GM19240 (cell line): ENCODE data around the gene TAF4B.
"Not testable (repeated sequence)": the region's sequence is repeated elsewhere in the genome, so short reads cannot be mapped to it uniquely, and the experiment has no call there.

ENCODE experiments used
- DNase-seq: peaks from one replicate; pipeline ENCODE4 v3.0.0; 2011; ENCODE audit warnings: low spot score; ENCODE audit not compliant: insufficient read length

The TAF4B gene

DNA sequence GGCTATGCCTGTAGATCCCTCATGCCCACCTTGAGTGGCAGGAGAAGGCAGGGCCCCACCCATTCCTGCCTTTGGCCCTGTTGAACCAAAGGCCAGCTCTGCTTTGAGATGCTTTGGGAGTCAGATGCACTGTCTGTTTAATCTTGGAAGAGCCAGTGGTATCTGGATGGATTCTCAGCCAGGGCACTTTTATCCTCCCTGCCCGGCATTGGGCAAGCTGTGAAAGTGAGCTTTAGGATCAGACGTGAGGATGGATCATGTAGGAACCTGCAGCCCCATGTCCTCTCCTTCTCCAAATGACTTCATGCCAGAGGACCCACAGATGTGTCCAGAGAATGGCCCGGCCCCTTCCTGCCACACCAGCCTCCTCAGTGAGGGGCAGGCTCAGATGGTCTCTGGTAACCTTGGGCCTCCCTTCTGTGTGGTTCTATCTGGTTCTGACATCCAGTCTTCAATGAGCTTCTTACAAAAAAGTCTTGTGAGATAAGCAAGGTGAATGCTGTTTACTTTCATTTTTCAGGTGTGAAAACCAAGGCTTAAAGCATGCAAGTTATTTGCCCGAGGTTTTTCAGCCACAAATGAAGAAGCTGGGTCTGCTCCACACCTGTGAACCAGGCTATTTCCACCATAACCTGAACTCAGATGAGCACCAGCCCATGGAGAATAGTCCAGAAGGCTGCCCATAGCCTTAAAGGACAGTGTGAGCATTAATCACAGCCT lies 198.3 kb downstream of the TAF4B start:
- no peak for DNase-seq

DNA sequence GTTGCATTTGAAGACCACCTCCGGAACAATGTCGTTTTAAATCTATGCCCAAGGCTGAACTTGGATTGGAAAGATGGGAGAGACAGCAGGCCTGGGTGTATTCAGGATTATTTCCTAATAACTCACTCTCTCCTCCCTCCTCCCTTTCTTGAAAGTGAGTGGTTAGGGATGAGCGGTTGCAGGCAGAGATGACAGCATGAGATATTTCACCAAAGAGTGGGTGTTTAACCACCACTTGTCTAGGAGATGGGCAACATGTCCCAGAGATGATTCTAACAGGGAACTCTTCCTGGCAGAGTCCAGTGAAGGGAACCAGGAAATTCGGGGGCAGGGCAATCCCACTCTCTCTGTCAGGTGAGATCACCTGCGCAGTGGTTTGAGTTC lies 198.9 kb downstream of the TAF4B start:
- no peak for DNase-seq

DNA sequence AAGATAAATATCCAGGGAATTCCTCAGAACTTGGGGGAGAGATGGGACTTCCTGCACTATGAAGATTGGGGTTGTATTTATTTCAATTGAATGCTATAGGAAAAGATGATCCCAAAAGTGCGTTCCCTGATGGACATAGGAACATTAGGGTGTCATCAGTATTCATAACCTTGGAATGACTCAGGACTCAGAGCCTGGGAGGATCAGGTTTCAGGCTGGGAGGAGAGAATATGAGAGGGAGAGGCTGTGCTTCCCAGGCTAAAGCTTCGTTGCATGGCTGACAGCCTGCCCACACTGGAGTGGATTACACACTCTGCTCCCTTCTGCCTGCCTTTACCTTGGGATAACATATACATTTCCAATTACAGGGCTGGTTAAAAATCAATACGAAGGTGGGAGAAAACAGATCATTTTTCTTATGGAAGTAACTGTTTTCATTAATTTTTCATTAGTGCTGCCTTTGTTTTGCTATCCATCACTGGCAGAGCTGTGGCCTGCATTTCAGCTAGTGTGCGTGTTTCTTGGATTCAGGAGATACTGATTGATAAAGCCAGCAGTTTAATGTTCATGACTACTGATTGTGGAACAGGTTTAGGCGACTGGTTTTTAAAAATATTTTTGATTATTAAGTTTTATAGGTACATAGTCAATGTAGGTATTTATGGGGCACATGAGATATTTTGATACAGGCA lies 203.4 kb downstream of the TAF4B start:
- no peak for DNase-seq

DNA sequence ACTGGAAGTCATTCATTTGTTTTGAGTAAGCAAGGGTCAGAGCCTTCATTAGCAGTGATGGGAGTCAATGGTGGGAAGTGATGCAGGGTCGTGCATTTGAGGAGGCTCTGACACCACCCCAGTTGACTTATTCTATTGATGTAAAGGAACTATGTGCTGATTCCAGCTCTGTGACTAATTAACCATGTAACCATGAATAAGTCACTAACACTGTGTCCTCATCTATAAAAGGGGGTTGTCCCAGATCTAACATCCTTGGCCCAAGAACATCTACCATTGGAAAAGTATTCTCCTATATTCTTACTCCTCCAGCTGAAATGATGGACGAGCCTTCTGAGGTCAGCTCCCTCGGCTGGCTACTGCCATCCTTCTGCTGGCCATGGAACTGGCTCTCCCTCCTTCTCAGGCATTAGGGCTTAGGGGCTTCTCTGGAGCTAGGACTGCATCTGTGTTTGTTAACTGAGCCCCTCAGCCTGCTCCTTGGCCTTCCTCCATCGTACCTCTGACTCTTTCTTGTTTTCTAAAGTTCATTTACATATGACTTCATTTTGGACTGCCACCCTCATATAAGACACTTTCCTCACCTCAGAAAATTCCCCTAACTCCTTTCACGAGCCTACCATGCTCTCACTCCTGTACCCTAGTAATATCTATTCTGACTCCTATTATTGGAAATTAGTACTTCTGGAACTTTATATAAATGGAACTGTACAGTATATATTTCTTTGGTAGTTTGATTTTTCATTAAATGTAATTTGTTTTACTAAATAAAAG lies 206.6 kb downstream of the TAF4B start:
- DNase-seq = no peak

DNA sequence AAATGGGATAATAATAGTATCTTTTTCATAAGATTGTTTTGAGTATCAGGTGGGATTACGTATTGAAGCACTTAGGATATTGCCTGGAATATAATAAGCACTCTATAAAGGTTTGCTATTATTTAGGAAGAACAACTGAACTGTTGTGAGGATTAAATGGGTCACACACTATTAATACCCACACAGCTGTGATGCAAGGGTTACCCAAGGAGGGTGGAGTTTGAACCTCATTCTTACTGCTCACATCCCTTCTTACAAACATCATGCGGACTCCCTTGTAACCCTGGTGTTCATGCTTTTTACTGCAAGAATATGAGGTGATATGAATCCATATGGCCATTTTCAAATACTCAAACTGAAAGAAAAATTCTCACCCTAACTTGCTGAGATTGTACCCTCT lies 208.6 kb downstream of the TAF4B start:
- no peak for DNase-seq

DNA sequence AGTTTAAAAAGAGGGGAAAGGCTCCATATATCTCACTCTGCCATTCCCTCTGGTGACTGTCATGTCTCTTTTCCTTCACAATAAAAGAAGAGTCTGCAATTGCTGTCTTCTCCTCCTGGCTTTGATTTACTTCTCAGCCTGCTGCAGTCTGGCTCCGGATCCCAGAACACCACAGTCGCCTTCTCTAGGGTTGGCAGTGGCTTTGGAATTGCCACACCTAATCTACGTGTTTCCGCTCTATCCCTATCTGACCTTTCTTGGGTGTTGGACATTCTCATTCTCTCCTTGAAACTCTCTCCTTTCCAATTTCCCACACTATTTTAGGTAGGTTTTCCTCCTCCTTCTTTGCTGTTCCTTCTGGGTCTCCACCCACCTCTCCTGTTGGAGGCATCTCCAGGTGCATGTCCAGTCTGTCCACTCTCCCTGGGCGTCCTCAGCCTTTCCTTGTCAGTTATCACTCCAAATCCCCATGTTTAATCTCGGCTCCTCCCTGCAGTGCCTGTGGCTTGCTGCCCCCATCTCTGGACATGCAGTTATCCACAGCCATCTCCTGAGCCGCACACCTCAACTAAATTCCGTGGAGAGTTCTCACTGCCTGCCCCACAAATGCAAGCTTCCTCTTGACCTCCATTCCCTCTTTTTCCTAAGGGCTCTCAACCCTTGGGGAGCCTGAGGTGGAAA lies 209.3 kb downstream of the TAF4B start:
- no peak for DNase-seq

DNA sequence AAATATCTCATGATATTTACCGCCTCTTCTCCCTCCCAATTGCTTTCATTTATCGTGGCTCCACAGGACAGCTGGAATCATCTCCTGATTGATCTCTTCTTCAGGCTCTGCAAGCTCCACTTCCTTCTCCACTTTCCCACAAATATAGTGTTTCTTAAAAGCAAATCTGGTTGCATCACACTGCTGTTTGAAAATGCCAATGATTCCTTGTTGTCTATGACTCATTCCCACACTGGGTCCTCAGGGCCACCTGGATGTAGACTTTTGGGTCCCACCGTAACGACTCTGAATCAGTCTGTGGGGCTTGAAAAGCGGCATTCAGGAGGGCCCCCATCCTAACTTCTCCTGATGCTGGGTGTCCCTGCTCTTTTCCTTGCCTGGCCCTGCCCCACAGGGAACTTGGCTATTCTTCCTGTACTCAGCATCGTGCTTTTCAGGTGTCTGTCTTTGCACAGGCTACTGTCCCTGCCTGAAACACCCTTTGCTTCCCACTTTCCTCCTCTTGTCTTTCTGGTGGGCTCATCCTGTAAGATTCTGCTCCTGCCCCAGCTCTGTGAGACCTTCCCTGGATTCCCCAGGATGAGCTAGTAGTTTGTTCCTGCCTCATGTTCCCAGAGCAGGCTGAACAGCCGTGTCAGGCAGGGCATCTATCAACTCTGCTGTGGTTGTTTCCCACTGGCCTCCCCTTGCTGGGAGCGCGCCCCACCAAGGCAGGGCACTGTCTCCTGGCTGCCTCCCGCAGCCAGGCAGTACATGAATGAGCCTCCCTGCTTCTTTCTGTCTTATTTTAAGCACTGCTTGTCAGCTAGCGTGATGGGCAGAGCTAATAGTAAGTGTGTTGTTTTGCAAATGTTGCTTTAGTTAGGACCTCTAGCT lies 210.2 kb downstream of the TAF4B start:
- DNase-seq = no peak

DNA sequence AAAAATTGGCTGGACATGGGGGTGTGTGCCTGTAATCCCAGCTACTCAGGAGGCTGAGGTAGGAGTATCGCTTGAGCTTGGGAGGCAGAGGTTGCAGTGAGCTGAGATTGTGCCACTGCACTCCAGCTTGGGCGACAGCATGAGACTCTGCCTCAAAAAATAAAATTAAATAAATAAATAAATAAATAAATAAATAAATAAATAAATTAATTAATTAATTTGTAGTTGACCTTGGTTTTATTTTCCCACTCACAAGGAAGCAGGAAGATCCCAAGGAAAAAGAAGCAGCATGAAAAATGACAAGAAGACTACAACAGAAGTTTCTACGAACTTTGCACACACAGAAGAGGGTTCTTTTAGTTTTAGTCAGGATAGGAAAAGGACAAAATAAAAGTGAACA lies 211.4 kb downstream of the TAF4B start:
- not testable (repeated sequence) for DNase-seq

DNA sequence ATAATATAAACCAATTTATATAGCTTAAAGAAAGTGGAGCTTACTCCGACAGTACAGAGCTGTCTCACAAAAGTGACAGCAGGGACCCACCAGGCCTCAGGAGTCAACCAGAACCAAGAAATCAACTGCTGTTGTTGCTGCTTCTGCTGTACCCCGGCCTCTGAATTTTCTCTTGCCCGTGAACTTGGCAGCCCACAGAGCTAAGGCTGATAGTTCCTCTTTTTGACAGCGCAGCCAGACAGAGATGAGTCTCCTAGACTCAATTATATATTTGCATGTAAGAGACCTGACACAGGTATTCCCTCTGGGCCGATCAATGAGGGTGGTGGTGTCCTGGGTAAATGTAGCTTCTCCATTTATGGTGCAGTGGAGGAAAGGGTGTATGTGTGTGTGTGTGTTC lies 212.7 kb downstream of the TAF4B start:
- DNase-seq = no peak

DNA sequence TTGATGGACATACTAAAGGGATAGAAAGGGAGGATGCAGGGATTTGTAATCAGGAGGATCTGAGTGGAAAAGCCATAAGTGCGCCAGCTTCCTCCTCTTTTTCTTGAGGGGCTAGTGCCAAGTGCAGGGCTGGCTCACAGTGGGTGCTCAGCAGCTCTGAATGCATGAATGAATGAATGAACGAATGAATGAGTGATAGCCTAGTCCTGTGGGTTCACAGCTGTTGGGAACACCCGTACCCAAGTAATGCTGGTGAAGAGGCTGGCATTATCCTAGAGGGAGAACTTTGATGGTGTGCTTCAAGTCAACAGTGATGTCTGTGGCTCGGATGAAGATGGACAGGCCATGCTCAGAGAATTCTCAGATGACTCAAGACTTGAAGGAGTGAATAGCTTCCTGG lies 213.3 kb downstream of the TAF4B start:
- DNase-seq = no peak

DNA sequence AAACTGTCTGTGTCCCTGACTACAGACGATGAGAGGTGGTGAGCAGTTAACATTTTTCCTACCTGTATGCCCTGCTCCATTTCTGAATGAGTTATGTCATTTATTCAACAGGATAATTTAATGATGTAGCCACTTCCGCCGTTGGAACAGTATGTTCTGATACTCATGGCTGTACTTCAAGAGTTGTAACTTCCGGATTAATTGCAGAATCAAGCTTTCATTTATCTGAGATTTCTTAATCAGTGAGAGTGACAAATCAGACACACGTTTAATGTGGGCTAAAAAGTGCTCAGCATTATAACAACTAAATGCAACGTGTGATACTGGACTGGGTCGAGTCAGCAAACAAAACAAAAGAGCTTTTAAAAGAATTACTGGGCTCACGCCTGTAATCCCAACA lies 214.4 kb downstream of the TAF4B start:
- DNase-seq = no peak
